ENCODE measurements around the gene TUBG2.

The TUBG2 gene

DNA sequence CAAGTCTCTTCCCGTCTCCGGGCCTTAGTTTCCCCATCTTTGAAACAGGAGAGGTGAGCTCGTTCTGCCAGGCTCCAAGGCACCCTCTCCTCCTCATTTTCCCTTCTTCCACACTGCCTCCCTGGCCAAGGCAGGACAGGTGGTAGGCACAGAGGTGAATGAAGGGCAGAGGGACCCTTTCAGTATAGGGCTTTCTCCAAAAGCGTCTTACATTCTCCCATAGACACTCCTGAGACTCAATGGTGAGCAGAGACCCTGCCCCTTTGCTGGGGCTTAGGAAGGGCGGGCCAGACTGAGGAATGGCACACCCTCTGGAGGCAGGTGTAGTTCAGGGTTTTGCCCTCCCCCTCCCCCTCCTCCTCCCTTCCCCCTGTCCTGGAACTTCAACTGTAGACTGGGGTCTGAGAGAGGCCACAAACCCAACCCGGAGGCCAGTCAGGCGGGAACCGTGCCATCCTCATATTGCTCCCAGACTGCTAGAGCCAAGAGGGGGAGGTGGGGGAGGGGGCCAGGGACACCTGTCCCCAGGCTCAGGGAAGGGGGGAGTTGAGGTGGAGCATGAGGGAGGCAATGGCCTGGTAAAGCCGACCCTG lies 15.8 kb downstream of the TUBG2 start:
- no peak for DNase-seq (ENCODE audit: low read depth)
- H3K4me3 ChIP-seq (ENCODE audit: control insufficient read depth, low read depth, low read length), result peak overlapping the region; percentile 83
- TF ChIP-seq, protein P1, sequence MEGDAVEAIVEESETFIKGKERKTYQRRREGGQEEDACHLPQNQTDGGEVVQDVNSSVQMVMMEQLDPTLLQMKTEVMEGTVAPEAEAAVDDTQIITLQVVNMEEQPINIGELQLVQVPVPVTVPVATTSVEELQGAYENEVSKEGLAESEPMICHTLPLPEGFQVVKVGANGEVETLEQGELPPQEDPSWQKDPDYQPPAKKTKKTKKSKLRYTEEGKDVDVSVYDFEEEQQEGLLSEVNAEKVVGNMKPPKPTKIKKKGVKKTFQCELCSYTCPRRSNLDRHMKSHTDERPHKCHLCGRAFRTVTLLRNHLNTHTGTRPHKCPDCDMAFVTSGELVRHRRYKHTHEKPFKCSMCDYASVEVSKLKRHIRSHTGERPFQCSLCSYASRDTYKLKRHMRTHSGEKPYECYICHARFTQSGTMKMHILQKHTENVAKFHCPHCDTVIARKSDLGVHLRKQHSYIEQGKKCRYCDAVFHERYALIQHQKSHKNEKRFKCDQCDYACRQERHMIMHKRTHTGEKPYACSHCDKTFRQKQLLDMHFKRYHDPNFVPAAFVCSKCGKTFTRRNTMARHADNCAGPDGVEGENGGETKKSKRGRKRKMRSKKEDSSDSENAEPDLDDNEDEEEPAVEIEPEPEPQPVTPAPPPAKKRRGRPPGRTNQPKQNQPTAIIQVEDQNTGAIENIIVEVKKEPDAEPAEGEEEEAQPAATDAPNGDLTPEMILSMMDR (conservative IDR thresholded peaks at IDR 0.05; ENCODE audit: control insufficient read depth, insufficient read depth, low read depth, low read length), result no peak

DNA sequence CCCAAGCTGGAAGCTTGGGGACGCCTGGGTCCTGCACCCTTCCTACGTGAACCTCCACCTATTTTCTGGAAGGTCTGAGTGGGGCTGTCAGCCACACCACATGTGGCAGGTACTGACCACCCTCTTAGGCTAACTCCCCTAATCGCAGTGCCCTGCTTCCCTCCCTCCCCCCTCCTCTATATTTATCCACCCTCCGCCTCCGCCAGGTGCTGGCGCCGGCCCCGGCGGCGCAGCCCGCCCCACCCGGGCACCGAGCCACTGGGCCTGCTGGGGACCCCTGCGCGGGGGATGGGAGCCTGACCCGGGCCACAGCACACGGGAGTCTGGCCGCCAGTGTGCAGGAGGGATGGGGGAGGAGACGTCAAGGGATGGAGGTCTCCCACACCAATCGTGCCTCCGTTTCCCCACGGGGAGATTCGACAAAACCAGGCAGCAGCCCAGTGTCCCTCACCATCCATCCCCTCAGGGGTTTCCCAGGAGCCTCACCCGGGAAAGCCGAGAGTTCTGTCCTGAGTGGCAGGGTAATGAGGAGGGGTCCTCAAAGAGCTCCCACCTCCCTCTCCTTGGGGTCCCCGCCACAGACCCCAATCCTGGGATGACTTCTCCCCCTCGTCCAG lies 16.4 kb downstream of the TUBG2 start:
- TF ChIP-seq, protein P1 (conservative IDR thresholded peaks at IDR 0.05; ENCODE audit: control insufficient read depth, insufficient read depth, low read depth, low read length), result no peak
- DNase-seq (ENCODE audit: low read depth), result no peak
- peak overlapping the region; percentile 83 for H3K4me3 ChIP-seq (ENCODE audit: control insufficient read depth, low read depth, low read length)

DNA sequence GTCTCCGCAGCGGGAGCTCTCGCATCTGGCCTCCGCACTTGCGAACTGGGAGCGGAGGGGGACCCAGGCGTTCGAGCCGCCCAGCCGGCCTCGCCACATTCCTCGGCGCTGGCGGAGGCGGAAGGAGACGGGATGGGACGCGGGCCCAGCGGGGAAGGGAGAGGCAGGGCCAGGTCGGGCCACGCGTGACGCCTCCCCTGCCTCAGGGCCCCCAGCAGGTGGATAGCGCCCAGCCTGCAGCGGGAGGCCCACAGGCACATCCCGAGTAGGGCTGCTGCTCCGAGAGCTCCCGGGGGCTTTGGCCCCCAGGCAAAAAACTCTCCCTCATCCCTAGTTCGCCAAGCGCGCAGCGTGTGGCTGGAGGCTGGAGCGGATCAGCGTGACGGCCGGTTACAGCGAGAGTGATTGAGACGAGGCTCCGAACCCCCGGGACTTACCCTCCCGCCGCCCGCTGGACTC lies 16.9 kb downstream of the TUBG2 start:
- DNase-seq (ENCODE audit: low read depth), result peak; percentile 31
- TF ChIP-seq, protein P1 (conservative IDR thresholded peaks at IDR 0.05; ENCODE audit: control insufficient read depth, insufficient read depth, low read depth, low read length), result no peak

DNA sequence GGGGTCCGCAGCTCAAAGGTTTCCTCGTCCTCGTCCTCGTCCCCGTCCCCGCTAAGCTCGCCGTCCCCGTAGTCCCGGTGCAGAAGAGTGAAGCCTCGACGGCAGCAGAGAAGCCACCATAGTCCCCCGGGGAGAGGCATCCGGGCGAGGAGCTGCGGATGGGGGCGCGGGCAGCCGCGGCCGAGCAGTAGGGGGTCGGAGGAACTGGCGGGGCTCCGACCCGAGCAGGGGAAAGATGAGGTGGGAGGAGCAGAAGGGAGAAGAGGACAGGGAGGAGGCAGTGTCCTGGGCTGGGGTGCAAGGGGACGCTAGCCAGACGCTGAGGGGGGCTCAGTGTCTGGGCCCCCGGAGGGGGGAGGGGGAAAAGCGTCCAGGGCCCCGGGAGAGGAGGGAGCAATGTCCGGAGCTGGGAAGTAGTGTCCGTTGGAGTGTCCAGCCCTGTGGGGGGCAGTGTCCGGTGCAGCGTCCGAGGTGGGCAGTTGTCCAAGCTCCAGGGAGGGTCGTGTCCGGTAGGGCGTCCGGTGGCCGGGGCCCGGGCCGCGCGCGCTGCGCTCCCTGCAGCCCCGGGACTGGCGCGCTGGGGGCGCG lies 17.4 kb downstream of the TUBG2 start, which contains the start of gene PLEKHH3:
Gene PLEKHH3, minus strand, starts transcription at position 571 of the 588 bp plus-strand sequence. Its CDS starts 431 bp downstream, at position 140.
- DNase-seq (ENCODE audit: low read depth), result no peak
- TF ChIP-seq, protein P1 (conservative IDR thresholded peaks at IDR 0.05; ENCODE audit: control insufficient read depth, insufficient read depth, low read depth, low read length), result no peak
- peak within 1 kb of the TSS; percentile 83 for H3K4me3 ChIP-seq (ENCODE audit: control insufficient read depth, low read depth, low read length)

More for the DNA sequence above, 16.9 kb downstream of the TUBG2 start:
- H3K4me3 ChIP-seq (ENCODE audit: control insufficient read depth, low read depth, low read length), result peak overlapping the region; percentile 83

DNA sequence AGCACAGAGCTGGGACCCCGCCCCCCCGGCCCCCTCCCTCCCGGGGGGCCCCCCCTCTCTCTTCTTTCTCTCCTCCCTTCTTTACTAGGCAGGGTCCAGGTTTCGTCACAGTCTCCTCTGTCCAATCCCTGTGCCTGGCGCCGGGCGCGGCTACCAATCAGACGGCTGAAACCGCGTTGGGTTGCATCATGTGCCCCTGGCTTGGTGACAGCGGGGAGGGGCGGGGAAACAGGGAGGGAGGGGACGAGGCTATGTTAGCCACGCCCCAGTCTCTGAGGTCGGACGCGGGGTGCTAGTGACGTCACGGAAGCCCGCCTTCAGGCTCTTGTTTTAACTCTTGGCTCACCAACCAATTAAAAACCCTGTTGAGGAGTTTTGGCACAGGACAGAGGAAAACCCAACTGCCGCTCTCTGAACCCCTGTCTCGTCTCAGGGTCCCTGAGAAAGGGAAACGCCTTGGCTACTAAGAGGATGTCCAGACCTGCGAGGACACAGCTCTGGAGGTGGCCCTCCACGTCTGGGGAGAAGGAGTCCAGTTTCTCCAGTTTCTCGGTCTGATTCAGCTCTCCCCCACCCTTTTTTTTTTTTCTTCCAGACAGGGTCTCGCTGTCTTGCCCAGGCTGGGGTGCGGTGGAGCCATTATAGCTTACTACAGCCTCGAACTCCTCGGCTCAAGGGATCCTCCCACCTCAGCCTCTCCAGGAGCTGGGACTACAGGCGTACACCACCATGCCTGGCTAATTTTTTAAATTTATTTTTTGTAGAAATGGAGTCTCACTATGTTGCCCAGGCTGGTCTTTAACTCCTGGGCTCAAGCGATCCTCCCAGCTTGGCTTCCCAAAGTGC lies 18.2 kb downstream of the TUBG2 start:
- peak overlapping the region; percentile 83 for H3K4me3 ChIP-seq (ENCODE audit: control insufficient read depth, low read depth, low read length)
- peak; percentile 99 for DNase-seq (ENCODE audit: low read depth)
- TF ChIP-seq, protein P1 (conservative IDR thresholded peaks at IDR 0.05; ENCODE audit: control insufficient read depth, insufficient read depth, low read depth, low read length), result no peak

All from fibroblast of mammary gland (primary cell).